SK-N-MC (cell line): ENCODE data around the gene TPRX2.

Experiments used
- EZH2 ChIP-seq: fragments of 200-600 bp; sonication (generic); IDR thresholded peaks from one replicate; pipeline ENCODE4 v1.6.1; 2017; ENCODE audit warnings: antibody characterized with exemption
- POLR2AphosphoS5 ChIP-seq: IDR thresholded peaks from 2 replicates; pipeline ENCODE4 v1.6.1; 2012; ENCODE audit warnings: mild to moderate bottlenecking, low read depth, low read length, borderline replicate concordance

DNA sequence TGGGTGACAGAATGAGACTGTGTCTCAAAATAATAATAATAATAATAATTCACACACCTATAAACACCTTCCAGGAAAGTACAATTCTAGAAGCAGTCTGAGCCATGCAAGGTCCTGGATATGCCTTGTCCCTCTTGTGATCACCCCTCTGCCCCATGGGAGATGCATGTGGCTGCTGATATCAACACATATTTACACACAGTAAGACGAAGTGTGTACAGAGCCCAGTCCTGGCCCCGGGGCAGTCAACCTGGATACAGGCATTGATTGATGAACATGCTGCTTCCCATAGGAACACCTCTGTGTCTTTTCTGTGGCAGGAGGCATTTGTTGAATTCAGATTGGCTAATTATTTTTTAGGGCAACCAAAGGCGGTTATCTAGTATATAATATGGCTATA lies 23.9 kb downstream of the TPRX2 start:
- TF ChIP-seq EZH2, result no peak
- no peak for TF ChIP-seq POLR2AphosphoS5
